K562 (cell line): ENCODE results near the gene USP48. TPM values are rescaled to one million over a fixed set of nuclear protein-coding genes. Genes with fewer than 3 reads are reported as not detected.

Experiments used
- ATAC-seq: fragments of 200-7000 bp; cut with Tn5 transposase; 3 replicates; pipeline ENCODE4 v1.9.1; 2020; ENCODE audit warnings: moderate library complexity
- BruUV-seq: library from RNA; stranded (reverse); fragments of 400-500 nt; replicated peaks from 2 replicates; lab custom pipeline; 2021; lab: Mats Ljungman, UMichigan
- CTCF ChIA-PET: fragments of 300-600 bp; formaldehyde crosslinking; extraction: SDS; loops from one replicate; lab custom pipeline; 2021; ENCODE audit warnings: low intra/inter-chr PET ratio; lab: Yijun Ruan, JAX
- POLR2A ChIA-PET: fragments of 300-600, 350-650 bp; sonication (Branson Sonifier 250); formaldehyde crosslinking; extraction: SDS; loops from one replicate; lab custom pipeline; 2021; ENCODE audit warnings: antibody characterized with exemption, inconsistent platforms; lab: Yijun Ruan, JAX
- DNase-seq, 4 experiments: peaks; one replicate each; pipeline versions ENCODE4 v3.0.0 to v3.0.0-alpha.2; 2011 to 2018; ENCODE audit warnings: low spot score in 3 of 4, mixed read lengths in 3 of 4; ENCODE audit errors: extremely low read depth in 1 of 4
- FAIRE-seq: peaks from 2 replicates; lab custom pipeline; 2011; peaks lifted over from hg19 to GRCh38; lab: Jason Lieb, UNC
- H2AFZ ChIP-seq: 2 replicates; pipeline ENCODE4 v1.6.0; 2011; ENCODE audit warnings: low read depth, low read length, control low read depth, inconsistent platforms
- H3K27ac ChIP-seq: fragments of 200-600 bp; 3 replicates; pipeline ENCODE4 v1.8.0; 2011; ENCODE audit warnings: low read depth, mild to moderate bottlenecking, control low read depth, inconsistent platforms, low read length, moderate library complexity, mixed read lengths; ENCODE audit errors: extremely low read depth
- H3K27me3 ChIP-seq, 2 experiments: fragments of 300-600 bp in 1 of 2; 2 replicates in 1 of 2; 3 replicates in 1 of 2; pipeline versions ENCODE4 v1.6.0 to v1.8.0; 2011; ENCODE audit warnings: inconsistent platforms in 2 of 2, low read length in 2 of 2, mild to moderate bottlenecking in 1 of 2, mixed read lengths in 1 of 2, moderate library complexity in 1 of 2; ENCODE audit not compliant: control insufficient read depth in 2 of 2, insufficient read depth in 2 of 2
- H3K36me3 ChIP-seq: fragments of 300-600 bp; 3 replicates; pipeline ENCODE4 v1.8.0; 2011; ENCODE audit warnings: mild to moderate bottlenecking, low read length, inconsistent platforms; ENCODE audit not compliant: control insufficient read depth, insufficient read depth
- H3K4me1 ChIP-seq, 2 experiments: fragments of 200-600 bp in 1 of 2; replicated peaks in 1 of 2; 2 replicates in 1 of 2; 3 replicates in 1 of 2; pipeline versions ENCODE4 v1.5.1 to v1.8.0; 2011; ENCODE audit warnings: inconsistent platforms in 2 of 2, low read length in 2 of 2, mild to moderate bottlenecking in 1 of 2, mixed read lengths in 1 of 2, moderate library complexity in 1 of 2; ENCODE audit not compliant: control insufficient read depth in 2 of 2, insufficient read depth in 2 of 2
- H3K4me2 ChIP-seq: 2 replicates; pipeline ENCODE4 v1.6.1; 2011; ENCODE audit warnings: low read length, control low read depth, inconsistent platforms, mixed read lengths; ENCODE audit not compliant: insufficient read depth
- H3K4me3 ChIP-seq: fragments of 200-600 bp; sonication (generic), shearing (Covaris generic); 2 replicates; pipeline ENCODE4 v1.5.1; 2016; ENCODE audit warnings: control low read depth, inconsistent platforms
- H3K79me2 ChIP-seq: fragments of 200-600 bp; 3 replicates; pipeline ENCODE4 v1.8.0; 2011; ENCODE audit warnings: low read length, inconsistent platforms; ENCODE audit not compliant: control insufficient read depth, insufficient read depth
- H3K9ac ChIP-seq, 2 experiments: 2 replicates each; pipeline versions ENCODE4 v1.6.0 to v1.6.1; 2011; ENCODE audit warnings: low read depth in 2 of 2, low read length in 2 of 2, control low read depth in 1 of 2, inconsistent platforms in 1 of 2, mild to moderate bottlenecking in 1 of 2, mixed read lengths in 1 of 2; ENCODE audit not compliant: insufficient read depth in 1 of 2
- H3K9me1 ChIP-seq: one replicate; pipeline ENCODE4 v1.6.0; 2011; ENCODE audit warnings: inconsistent platforms, mild to moderate bottlenecking, low read length, moderate library complexity; ENCODE audit not compliant: control insufficient read depth, insufficient read depth
- H3K9me3 ChIP-seq: replicated peaks from 2 replicates; pipeline ENCODE4 v1.5.1; 2011; ENCODE audit warnings: low read depth, low read length, inconsistent platforms; ENCODE audit not compliant: control insufficient read depth, insufficient read depth
- H4K20me1 ChIP-seq: replicated peaks from 2 replicates; pipeline ENCODE4 v1.6.1; 2011; ENCODE audit warnings: low read length, inconsistent platforms, mixed read lengths; ENCODE audit not compliant: control insufficient read depth, insufficient read depth
- NFIC ChIP-seq: fragments of 450-650 bp; IDR thresholded peaks from 2 replicates; pipeline ENCODE4 v1.6.1; 2017; ENCODE audit warnings: mild to moderate bottlenecking, inconsistent platforms
- SUPT5H ChIP-seq: fragments of 450-650 bp; IDR thresholded peaks from 2 replicates; pipeline ENCODE4 v1.6.1; 2016
- ZNF449 ChIP-seq: fragments of 250-450 bp; sonication (Bioruptor Pico); IDR thresholded peaks from 2 replicates; pipeline ENCODE4 v1.8.0; 2022; ENCODE audit warnings: moderate library complexity, mild to moderate bottlenecking, inconsistent platforms
- WGBS: fragments of 100-300 bp; shearing (Covaris generic); methylation state at CpG from one replicate; pipeline ENCODE4 v1.1.6; 2016; ENCODE audit warnings: low coverage, mixed read lengths; ENCODE audit not compliant: insufficient coverage; ENCODE audit errors: missing lambda C conversion rate; 5-methylcytosine and 5-hydroxymethylcytosine counted together
- in situ Hi-C: fragments of 300-500 bp; cut with MboI; formaldehyde crosslinking; loops from 4 replicates; pipeline ENCODE4 v1.15.0; 2018; ENCODE audit warnings: inconsistent platforms, mixed read lengths
- intact Hi-C: fragments of 100-400 bp; cut with micrococcal nuclease; formaldehyde crosslinking; loops from 2 replicates; pipeline ENCODE4 v1.14.2; 2022
- polyA plus RNA-seq, 8 experiments: library from polyadenylated mRNA; depleted of rRNA in 4 of 8; stranded (reverse) in 5 of 8; unstranded in 3 of 8; fragments of >200 nt; fragmentation: Nextera tagmentation in 2 of 8; fragmentation: Illumina TruSeq in 1 of 8; extraction: Ambion mirVana in 2 of 8; extraction: Trizol in 1 of 8; gene quantifications; 2 replicates each; pipeline versions ENCODE4 v1.2.1 to v1.2.3, GENCODE V29; 2011 to 2014; ENCODE audit warnings: inconsistent platforms in 1 of 8, missing spikeins in 1 of 8
- total RNA-seq, 7 experiments: library from RNA; depleted of rRNA in 6 of 7; stranded (reverse); fragments of >200 nt in 6 of 7; fragmentation: Illumina TruSeq in 2 of 7; extraction: Trizol in 2 of 7; gene quantifications; 2 replicates each; pipeline versions ENCODE4 v1.2.1 to v1.2.3, GENCODE V29; 2011 to 2021; ENCODE audit warnings: low replicate concordance in 1 of 7
- TF ChIP-seq, protein P1 (sequence below): sonication (generic); formaldehyde crosslinking; IDR thresholded peaks from 2 replicates; pipeline ENCODE4 v1.9.0; 2022; ENCODE audit warnings: mild to moderate bottlenecking, missing genetic modification reagents

The USP48 gene
- total and polyA plus RNA-seq, 9 of the 15 experiments (the other 6 are each of a cell fraction or from before 2014, with no cell fraction given), result 23.3 to 123 (median 106) TPM

GRCh38 chr1:21707891-21708290 is 75.1 kb downstream of the USP48 start:
- H3K4me3 ChIP-seq, result no peak overlapping the region
- no peak overlapping the region for H2AFZ ChIP-seq
- H4K20me1 ChIP-seq, result no peaks in the 10 kb centered on the region
- no TSS peak for BruUV-seq
- ChIA-PET POLR2A (interaction anchor here (0.7 to 0.8 kb wide), 2 partner anchors 9 to 17 kb away, joined by 3 read pairs; no protein-coding TSS in a partner anchor), CTCF (no interaction called here)
- no peak overlapping the region for H3K4me2 ChIP-seq
- peaks cover 88% of the 10 kb centered on the region for H3K36me3 ChIP-seq
- TF ChIP-seq NFIC (peak; percentile 83), SUPT5H (0 out of 2 replicates have a peak, but pooled peaks have one; percentile 15), ZNF449 (CRISPR knock-in tag) (no peak)
- TF ChIP-seq, protein P1, sequence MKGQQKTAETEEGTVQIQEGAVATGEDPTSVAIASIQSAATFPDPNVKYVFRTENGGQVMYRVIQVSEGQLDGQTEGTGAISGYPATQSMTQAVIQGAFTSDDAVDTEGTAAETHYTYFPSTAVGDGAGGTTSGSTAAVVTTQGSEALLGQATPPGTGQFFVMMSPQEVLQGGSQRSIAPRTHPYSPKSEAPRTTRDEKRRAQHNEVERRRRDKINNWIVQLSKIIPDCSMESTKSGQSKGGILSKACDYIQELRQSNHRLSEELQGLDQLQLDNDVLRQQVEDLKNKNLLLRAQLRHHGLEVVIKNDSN, result 0 out of 2 replicates have a peak, but pooled peaks have one; percentile 11
- peaks cover 22% of the 10 kb centered on the region; the same call in 1 of the 3 replicates for H3K79me2 ChIP-seq
- in situ Hi-C loops, result no loop called here
- no peak for FAIRE-seq
- H3K9ac ChIP-seq, result no peak overlapping the region
- H3K27ac ChIP-seq, result no peak overlapping the region
- peaks cover 0 to 16% of the 10 kb centered on the region in 2 experiments; a peak in 2 of 5 replicates for H3K4me1 ChIP-seq
- no peak for ATAC-seq
- no peaks in the 10 kb centered on the region for H3K27me3 ChIP-seq
- no peak for DNase-seq
- WGBS, result 96% methylated on average over 4 of the region's 4 CpGs
- no peaks in the 10 kb centered on the region for H3K9me3 ChIP-seq
- H3K9me1 ChIP-seq, result no peaks in the 10 kb centered on the region
- intact Hi-C loops, result no loop called here
